ENCODE measurements around the gene PDP2.
"Not testable (repeated sequence)": the region's sequence is repeated elsewhere in the genome, so short reads cannot be mapped to it uniquely, and the experiment has no call there.

PDP2 gene

DNA sequence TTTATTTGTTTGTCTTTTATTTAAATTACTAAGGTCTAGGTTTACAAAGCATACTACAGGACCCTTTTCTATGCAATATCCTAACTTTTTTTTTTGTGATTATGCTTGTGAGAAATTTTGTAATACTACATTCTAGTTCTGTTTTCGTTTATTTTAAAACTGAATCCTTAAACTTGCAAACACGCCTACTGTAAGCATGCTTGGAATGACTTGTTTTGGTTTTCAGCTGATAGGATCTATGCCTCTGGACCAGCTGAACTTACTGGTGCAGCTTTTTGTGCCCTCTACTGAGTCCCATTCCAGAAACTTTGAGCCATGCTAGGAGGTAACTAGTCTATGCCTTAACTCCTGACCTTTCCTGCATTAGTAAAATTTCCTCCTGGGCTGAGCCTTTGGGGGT, 6.0 kb downstream of the PDP2 start:
- no peak for DNase-seq (ENCODE audit: low spot score)

DNA sequence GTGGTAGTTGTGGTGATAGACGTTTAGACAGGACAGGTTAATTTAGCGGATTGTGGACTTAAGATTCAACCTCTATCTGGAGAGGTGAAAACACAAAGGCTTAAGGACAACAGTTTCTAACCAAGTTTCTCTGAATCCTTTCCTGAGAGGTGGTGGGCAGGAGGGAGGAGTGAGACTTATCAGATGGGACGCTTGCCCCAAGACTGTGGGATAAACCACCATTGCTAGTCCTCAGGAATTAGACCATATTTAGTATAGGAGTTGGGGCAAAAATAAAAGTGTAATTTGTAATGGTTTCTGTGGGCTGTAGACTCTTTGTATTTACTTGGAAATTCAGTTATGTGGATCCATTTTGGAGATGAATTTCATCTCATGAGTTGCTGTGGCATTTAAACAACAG, 6.6 kb downstream of the PDP2 start:
- DNase-seq (ENCODE audit: low spot score) = no peak

DNA sequence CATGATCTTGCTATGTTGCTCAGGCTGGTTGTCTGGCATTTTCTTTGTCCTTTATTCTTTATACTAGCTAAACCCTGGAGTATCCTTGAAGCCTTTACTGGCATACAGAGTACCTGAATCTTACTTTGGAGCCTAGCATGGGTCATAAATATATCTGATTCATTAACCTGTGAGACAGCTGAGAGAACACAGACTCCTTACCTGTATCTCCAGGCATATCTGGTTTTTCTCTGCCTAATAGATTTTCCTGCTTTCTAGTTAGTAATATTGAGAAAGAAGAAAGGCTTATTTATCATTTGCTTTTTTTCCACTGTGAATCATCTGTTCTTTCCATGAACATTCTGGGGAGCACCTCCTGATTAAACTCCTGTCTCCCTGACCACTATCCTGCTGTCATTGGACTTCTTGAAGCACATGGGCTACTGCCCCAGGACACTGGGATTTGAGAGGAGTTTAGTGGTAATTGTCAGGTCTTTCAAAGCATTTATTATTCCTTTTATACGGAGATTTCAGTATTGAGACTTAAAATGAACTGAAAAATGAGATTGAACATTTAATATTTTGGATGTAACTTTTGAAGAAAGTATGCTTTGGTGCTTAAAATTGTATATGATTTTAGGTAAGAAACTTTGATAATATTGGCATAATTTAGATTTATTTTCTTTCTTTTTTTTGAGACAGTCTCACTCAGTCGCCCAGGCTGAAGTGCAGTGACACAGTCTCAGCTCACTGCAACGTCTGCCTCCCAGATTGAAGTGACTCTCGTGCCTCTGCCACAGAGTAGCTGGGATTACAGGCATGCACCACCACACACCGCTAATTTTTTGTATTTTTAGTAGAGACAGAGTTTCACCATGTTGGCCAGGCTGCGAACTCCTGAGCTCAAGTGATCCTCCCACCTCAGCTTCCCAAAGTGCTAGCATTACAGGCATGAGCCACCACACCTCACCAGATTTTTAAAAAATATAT, 8.6 kb downstream of the PDP2 start:
- DNase-seq (ENCODE audit: low spot score) = no peak

DNA sequence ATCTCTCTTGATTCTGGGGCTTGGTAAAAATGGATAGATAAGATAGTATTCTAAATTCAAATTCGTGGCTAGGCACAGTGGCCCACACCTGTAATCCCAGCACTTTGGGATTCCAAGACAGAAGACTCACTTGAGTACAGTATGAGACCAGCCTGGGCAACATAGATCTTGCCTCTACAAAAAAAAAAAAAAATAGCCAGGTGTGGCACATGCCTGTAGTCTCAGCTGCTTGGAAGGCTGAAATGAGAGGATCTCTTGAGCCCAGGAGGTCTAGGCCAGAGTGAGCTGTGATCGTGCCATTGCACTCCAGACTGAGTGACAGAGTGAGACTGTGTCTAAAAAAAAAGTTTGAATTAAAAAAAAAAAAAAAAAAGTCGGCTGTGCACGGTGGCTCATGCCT, 9.3 kb downstream of the PDP2 start:
- no peak for DNase-seq (ENCODE audit: low spot score)

DNA sequence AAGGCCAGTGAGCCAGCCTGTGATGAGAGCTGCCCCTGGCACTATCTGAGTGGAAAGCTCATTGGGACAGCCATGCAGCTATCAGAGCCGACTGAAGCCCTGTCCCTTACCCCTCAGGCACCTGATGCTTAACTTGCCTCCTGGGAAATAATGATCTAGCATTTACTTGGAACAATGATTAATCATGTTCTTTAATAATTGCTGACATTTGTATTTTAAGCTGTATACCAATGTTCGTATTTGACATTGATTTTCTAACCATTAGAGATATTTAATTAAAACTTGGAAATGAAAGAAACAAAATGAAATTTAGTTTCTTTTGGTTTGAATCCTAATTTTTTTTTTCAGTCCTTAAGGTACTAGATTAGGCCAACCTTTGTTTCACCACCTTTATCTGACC, 10.5 kb downstream of the PDP2 start:
- no peak for DNase-seq (ENCODE audit: low spot score)

DNA sequence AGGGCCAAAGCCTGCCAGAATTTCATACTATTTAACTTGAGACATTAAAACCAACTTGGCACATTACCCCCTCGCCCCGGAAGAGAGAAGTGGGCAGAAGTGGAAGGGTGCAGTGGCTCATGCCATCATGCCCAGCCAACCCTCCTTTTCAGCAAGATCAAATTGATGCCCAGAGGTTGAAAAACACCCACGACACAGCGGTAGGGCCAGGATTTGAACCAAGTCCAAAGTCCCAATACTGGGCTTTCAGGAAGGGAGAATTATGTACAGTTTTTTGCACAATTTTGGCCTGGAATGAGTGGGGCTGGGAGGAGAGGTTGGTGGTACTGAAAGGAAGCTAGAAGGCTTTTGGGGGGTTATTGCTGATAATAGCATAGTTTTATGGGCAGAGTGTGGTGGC, 11.0 kb downstream of the PDP2 start:
- no peak for DNase-seq (ENCODE audit: low spot score)

DNA sequence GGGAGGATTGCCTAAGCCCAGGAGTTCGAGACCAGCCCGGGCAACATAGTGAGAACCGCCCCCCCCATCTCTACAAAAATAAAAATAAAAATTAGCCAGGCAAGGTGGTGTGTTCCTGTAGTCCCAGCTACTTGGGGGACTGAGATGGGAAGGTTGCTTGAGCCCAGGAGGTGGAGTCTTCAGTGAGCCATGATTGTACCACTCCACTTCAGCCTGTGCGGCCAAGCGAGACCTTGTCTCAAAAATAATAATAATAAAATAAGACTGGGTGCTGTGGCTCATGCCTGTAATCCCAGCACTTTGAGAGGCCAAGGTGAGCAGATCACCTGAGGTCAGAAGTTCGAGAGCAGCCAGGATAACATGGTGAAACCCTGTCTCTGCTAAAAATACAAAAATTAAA, 11.5 kb downstream of the PDP2 start:
- no peak for DNase-seq (ENCODE audit: low spot score)

DNA sequence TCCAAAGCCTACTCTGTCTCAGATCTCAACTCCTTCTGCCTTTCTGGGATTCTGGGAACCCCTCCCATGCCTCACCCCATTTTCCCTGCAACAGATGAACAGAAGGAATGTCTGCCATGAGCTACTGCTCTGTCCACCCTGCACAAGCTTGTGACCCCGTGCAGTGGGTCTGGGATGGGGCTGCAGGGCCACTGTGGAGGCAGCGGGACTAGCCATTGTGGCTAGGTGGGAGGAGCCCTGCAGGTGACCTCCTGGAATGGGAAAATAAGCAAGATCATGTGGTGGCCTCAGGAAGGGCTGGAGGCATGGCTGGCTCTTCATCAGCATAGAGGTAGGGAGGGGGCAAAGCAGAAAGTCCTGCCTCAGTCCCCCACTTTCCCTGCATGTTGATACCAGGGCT, 13.7 kb downstream of the PDP2 start:
- DNase-seq (ENCODE audit: low spot score) = no peak

DNA sequence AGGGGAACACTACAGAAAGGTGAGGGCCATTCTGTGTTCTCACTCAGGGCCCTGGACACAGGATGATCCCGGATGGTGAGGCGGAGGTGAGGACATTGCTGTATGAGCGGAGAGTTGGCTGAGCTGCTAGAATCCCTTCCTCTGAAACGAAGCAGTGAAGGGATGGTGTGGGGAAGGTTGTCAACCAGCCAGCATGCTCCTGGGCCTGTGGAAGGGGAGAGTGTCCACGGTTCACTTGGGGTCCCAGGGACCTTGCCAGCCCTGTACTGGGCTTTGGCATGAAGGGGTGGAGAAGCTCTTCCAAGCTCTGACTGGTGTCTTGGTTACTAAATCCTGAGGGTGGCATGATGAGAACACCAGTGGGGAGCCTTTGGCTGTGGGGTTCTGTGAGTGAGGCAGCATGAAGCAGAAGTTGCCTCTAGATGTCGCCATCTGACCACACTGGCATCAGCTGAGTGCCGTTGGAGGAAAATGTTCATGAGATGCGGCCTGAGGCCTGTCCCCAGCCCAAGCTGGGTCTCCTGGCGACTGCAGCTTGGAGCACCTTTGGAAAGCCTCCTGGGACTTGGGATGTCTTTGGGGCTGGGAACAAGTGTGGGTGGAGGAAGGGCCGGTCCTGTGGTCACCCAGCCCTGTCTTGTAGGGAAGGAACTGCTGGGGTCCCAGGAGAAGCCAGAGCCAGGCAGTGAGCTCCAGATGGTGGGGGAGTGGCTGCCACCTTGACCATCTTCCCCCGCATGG, 14.8 kb downstream of the PDP2 start:
- peak; percentile 48 for DNase-seq (ENCODE audit: low spot score)

DNA sequence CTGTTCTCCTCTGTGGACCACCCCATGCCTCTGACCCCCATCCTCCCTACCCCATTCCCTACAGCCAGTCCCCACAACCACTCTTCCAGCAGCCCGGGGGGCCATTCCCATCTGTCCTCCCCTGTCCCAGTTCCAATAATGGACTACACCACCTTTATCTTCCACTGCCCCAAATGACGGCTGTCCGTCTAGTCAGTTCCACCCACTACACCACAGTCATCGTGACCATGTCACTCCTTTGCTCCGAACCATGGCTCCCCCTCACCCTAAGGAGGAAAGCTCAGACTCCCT, 15.3 kb downstream of the PDP2 start:
- DNase-seq (ENCODE audit: low spot score) = no peak

DNA sequence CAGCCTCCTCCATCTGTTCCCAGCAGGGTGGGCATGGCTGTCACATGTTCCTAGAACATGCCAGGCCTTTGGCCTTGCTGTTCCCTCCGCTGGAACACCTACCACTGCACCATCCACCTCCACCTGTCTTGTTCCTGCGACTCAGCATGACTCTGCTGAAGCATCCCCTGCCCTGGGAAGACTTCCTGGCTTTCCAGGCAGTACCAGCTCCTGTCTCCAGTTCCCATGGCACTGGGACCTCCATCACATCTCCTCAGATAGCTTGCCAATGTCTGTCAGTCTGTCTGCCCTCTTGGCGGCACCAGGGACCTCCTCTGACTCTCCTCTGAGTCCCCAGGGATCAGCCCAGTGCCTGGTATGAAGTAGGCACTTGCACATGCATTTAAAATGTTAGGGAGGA, 15.7 kb downstream of the PDP2 start:
- no peak for DNase-seq (ENCODE audit: low spot score)

DNA sequence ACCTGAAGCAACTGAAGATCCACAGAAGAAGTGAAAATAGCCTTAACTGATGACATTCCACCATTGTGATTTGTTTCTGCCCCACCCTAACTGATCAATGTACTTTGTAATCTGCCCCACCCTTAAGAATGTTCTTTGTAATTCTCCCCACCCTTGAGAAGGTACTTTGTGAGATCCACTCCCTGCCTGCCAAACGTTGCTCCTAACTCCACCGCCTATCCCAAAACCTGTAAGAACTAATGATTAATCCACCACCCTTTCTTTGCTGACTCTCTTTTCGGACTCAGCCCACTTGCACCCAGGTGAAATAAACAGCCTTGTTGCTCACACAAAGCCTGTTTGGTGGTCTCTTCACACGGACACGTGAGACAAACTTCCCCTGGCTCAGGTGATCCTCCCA, 16.4 kb downstream of the PDP2 start:
- not testable (repeated sequence) for DNase-seq (ENCODE audit: low spot score)

DNA sequence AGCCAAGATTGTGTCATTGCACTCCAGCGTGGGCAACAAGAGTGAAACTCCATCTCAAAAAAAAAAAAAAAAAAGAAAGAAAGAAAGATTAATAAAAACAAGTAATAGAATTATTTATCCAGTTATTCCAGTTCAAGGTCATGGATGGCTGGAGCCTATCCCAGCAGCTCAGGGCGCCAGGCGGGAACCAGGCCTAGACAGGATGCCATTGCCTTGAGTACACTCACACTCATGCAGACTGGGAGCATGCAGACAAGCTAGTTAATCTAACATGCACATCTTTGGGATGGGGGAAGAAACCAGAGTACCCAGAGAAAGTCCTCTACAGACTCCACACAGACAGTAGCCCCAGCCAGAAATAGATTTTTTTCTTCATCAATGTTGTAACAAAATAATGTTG, 17.9 kb downstream of the PDP2 start:
- no peak for DNase-seq (ENCODE audit: low spot score)

DNA sequence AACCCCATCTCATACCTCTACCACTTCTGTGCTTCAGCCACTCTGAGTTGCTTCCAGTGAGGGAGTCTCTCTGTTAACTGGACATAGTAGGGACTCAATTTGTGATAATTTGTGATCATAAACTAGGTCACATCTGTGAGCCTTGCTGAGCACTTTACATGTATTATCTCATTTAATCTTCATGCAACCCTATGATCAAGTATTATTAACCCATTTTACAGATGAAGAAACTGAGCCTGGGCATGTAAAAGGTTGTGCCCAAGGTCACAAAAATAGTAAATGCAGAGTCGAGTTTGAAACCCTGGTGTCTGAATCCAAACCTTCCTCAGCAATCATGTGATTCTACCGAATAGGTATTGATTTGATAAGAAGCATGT, 18.6 kb downstream of the PDP2 start:
- no peak for DNase-seq (ENCODE audit: low spot score)

DNA sequence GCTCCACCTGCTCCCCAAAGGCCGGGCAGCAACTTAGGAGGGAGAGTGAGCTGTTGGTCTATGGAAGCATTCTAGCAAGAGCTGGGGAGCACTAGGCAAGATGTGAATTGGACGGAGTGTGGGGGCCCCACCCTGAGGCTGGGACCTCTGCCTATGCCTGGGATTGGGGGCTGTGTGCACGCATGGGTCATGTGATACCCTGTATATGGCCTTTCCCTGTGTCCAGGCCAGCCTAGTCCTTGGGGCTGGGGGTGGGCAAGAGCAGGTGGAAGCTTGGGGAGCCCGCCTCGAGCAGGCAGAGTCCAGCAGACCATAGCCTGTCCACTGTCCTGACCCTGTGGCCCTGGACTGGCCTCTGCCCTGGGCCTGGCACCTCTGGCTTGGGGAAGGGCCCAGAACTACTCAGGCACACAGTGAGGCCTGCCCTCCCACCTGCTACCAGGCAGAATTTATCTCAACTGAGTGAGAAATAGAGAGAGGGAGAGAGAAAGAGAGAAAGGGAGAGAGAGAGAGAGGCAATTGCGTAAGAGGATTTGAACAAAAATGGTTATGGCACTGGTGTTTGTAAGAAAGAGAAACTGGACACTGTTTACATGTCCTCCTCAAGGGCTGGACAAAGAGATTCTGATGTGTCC, 19.1 kb downstream of the PDP2 start:
- DNase-seq (ENCODE audit: low spot score) = no peak

DNA sequence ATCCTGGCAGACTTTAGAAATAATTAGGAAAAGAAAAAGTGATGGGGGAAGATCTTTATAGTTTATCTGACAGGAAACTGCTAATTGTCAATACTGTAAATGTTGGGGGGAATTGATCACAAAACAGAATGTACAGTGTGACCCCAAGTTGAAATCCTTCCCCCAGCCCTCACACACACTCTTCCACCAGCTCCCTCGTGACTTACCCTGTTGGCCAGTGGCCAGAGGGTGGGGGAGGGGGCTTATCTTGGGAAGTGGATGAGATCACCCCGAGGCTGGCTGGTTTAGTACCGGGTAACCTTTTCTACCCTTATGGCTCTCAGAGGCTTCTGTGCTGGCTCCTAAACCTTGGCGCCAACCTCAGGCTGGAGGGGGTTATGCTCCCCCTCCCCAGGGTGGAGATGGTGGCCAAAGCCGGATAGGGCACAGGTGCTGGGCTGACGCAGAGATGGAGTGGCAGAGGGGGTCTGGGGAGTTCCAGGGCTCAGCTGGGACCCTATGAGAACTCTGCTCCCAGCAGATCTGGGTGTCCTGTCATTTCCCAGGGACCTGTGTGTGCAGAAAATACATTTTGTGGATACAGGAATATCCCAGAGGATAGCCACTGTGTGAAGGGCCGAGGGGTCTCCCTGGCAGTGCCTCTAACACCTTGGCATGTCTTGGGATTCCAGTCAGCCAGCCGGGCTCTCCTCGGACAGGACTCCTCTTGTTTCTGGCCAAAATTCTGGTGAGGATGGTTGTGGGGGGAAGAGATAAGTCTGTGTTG, 19.8 kb downstream of the PDP2 start:
- peak; percentile 18 for DNase-seq (ENCODE audit: low spot score)

DNA sequence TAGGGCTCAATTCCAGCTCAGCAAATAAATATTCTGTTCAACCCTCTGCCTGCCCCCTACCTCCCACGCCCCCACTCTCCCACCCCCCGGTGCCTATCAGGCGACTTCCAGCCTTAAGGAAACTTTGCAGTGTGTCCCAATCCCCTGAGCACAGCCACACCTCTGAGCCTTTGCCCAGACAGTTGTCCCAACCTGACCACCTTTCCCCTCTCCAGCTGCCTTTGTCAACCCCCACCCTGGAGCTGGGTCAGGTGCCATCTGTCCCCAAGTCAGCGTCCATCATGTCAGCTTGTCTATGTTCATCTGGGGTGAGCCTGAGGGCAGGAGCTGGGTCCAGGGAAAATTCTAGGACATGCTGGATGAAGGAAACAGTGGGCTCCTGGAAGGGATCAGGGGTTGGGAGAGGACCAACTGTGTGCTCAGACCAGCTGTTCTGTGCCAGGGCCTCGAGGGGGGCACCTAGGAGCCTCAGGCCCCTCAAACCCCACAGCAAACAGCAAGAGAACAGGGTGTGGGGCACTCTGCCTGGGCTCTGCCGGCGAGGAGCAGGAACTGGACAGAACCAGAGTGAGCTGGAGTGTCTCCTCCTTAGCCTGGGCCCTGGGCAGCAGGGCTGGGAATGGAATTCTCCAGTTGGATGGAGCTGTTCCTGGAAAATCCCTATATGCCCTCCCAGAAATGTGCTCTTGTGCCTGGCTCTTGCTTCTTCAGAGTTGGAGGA, 20.6 kb downstream of the PDP2 start:
- DNase-seq (ENCODE audit: low spot score) = no peak

DNA sequence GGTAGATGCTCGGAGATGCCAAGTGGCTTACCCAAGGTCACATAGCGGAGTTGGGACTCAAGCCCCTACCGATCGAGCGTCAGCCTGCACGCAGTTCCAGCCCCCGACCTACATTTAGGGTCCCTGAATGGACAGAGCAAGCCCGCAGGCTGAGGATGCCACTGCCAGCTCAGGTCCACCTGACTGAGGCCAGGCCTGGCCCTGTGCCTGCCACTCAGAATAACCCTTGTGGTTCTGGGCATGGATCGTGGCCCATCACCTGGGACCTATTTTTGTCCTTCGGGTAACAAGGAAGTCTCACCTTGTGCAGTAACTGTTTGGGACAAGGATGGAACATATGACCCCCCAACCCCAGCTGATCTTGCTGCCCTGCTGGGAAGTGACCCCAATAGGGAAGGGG, 21.3 kb downstream of the PDP2 start:
- DNase-seq (ENCODE audit: low spot score) = no peak

DNA sequence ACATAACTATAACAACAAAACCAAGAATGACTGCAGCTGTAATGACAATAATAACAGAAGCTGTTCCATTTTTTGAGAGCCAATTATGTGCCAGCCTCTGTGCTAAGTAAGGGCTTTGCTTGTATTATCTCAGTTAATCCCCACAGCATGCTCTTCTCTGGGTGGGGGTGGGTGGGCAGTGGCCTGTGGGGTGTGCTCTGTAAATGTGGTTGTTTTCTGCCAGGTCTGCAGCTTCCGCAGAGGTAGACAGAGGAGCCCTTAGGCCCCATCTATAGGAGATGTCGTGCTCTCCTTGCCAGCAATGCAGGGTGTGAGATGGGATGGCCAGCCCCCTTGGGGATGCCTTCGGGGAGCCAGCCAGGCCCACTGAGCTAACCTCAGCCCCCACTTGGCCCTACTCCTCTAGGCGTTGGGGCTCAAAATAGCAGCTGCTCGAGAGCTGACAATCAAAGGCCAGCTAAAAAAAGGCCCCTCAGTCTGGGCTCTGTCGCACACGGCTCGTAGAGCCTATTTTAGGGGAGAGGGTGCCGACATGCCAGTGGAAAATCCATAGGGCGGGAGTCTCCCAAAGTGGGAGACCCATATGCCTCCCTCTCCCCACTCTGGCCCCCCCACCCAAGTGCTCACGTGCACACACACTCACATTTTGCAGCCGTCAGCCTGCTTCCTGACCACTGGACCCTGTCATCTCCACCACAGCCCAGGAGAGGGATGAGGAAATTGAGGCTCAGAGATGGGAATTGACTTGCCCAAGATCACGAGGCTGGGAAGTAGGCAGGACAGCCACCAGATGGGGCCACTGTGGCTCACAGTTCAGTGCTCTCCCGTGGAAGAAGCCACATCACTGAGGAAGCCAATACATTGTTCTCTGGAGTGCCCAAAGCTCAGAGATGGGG, 22.6 kb downstream of the PDP2 start:
- no peak for DNase-seq (ENCODE audit: low spot score)

DNA sequence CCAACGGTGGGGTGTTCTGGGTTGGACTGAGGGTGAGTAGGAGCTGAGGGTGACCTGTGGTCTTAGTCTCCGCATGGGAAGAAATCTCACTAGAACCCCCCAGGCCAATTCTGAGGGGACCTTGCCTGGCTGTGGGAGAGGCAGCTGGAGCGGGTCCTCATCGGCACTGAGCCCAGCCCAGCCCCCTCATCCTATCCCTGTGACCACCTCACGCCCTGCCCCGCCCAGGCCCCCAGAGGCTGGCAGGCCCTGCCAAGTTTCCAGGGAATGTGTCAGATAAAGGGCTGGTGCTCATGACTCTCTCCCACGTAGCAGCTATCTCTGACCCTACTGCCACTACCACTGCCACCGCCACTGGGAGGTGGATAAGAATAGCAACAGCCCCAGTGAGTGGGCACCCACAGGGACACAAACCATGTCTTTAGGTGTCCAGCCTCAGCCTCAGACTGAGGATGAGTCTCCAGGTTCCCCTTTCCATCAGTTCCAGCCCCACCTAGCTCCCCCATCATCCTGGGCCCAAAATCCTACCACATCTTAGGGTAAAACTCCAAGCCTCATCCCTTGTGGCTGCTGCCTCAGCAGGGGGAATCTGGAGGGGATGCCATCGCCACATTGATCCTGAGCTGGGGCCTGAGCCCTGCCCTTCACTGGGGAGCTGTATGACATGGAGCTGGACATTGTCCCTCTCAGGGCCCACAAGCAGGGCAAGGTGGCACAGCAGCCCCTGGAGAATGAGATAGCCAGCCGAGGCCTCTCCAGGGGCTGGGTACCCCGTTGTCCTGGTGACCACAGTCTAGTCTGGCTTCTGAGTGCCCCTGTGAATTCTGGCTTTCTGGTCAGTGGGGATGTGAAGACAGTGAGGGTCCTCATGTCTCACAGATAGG, 23.5 kb downstream of the PDP2 start:
- no peak for DNase-seq (ENCODE audit: low spot score)
